ENCODE measurements around the gene ANKFY1.

- TF ChIP-seq, protein P1, sequence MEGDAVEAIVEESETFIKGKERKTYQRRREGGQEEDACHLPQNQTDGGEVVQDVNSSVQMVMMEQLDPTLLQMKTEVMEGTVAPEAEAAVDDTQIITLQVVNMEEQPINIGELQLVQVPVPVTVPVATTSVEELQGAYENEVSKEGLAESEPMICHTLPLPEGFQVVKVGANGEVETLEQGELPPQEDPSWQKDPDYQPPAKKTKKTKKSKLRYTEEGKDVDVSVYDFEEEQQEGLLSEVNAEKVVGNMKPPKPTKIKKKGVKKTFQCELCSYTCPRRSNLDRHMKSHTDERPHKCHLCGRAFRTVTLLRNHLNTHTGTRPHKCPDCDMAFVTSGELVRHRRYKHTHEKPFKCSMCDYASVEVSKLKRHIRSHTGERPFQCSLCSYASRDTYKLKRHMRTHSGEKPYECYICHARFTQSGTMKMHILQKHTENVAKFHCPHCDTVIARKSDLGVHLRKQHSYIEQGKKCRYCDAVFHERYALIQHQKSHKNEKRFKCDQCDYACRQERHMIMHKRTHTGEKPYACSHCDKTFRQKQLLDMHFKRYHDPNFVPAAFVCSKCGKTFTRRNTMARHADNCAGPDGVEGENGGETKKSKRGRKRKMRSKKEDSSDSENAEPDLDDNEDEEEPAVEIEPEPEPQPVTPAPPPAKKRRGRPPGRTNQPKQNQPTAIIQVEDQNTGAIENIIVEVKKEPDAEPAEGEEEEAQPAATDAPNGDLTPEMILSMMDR (IDR thresholded peaks at IDR 0.05) = no peak
- TF ChIP-seq EP300 (IDR thresholded peaks at IDR 0.05) (no peak), POLR2A (IDR thresholded peaks at IDR 0.05) (no peak)
Observed at GRCh38 chr17:4220655-4221054, 43.1 kb downstream of the ANKFY1 start.
